AG08396 (cell line): ENCODE results near the gene PLET1.

Source experiments
- DNase-seq: peaks from one replicate; pipeline ENCODE4 v3.0.0; 2012; ENCODE audit warnings: low spot score, mixed read lengths

PLET1 gene

DNA sequence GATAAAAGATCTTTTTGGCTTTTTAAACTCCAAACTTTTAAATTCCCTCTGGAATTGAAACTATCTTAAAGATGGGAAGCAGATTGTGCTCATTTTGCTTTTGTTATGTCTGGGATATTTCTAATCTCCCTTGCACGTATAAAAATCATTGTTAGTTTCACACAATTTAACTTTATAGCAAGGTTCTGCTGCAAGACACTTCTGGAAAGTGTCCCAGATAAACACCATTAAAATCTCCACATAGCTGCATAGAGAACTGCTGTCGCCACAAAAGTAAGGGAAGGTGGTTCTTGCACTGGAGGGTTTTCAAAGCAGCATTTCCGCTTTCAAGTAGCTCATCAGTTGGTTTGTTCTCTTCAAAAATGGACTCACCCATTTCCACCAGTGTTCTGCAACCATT is 22.6 kb downstream of the PLET1 start:
- no peak for DNase-seq

DNA sequence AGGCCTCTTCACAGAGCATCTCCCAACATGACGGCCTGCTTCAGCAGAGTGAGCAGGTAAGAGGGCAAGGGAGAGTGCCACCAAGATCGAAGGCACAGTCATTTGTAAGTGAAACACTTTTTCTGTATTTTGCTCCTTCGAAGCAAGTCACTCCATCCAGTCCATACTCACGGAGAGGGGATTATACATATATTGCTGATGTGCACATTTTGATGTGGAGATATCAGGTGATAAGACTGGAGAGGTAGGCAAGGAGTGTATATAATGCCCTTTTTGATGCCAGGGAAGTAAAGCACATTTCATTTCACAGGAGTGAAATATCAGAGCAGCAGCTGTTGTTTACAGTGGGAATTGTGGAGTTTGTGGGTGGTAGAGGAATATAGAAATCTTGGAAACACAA is 23.2 kb downstream of the PLET1 start:
- DNase-seq, result no peak

DNA sequence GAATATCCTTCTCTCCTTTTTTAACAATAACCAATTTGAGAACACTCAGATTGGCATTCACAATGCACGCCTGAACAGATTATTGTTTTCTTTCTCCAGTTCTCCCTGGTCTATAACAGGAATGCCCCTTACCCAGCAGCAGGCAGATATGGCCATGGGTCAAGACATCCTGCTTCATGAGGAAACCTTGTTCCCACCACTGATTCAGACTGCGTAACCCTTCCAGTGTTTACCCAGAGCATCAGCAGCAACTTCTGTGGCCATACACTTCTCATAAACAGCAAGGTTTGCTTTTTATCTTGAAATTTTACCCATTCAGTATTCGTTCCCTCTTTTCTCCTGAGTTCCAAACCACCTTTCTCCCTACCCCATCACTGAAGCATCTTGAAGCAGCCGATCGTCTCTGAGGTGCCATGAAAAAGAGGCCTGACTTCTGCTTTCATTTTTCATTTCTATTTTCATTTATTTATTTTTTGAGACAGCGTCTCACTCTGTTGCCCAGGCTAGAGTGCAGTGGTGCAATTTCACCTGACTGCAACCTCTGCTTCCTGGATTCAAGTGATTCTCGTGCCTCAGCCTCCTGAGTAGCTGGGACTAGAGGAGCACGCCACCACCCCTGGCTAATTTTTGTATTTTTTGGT is 24.8 kb downstream of the PLET1 start:
- no peak for DNase-seq

DNA sequence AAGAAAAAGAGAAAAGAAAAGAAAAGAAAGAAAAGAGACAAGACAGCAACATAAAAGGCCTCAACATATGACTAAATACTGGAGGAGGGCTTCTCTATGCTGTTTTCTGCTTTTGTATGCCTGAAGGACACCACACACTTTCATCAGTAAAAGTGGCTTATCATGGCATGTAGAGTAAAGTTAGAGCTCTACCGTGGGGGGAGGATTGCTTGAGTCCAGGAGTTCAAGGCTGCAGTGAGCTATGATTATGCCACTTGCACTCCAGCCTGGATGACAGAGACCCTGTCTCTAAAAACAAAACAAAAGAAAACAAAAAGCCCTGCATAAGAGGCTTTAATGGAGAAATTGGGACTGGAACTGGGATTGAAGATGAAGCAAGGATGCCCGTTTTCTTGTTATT is 28.7 kb downstream of the PLET1 start:
- no peak for DNase-seq

DNA sequence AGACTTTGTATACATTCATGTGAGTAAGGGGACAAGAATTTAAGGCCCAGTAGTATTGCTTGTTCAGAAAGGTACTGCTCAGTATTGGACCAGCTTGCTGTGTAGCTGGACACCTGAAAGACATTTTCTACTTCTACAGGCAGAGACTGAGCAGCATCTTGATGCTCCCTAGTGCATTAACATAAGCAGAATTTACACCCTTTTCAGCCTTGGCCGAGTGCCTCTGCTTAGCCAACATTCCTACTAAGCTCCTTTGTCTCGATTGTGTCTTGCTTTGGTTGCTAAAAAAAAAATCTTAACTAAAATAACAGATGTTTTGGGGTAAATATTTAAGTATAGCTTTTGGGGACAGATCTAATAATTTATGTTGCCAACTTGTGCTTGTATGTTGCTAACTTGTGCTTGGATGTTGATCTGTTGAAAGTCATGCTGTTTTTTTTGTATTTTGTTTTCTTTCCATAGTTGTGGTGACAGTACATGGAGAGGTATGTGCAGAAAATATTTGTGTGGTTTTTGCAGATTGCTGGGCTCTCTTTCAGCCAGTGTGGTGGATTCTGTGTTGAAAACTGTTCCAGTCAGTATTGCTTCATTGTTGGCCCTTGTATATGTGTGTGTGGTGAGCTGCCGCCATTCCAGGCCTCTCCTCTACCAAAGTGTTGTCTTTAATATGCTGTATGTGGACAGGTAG is 30.8 kb downstream of the PLET1 start:
- peak; percentile 72 for DNase-seq

DNA sequence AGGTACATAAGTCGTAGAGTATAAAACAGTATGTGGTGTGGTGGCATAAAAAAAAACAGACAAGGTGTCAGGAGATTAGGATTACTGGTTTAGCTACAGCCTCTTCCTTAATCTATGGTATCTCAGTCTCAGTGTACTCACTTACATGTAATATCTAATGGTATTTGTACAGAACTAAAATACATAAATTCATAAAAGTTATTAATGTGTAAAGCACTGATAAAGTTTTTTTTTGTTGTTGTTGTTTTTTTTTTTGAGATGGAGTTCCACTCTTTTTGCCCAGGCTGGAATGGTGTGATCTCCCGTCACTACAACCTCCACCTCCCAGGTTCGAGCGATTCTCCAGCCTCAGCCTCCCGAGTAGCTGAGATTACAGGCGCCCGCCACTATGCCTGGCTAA is 31.5 kb downstream of the PLET1 start:
- no peak for DNase-seq

DNA sequence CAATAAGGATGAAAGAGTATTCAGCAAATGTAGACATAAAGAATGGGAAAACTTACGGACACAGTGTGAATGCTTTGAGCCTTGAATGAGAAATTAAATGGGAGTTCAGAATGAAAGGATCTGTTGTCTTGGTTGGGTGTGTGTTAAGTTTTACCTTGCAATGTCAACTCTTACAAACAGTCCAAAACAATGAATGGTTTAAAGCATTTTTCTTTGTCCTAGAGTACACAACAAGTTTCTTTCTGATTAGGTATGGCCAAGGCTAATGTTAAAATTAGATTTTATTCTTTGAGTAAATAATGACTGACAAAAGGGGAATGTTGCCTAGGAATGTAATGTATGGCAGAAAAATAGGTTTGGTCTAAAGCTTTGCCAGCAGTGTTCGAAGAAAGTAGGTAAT is 32.0 kb downstream of the PLET1 start:
- DNase-seq, result no peak

DNA sequence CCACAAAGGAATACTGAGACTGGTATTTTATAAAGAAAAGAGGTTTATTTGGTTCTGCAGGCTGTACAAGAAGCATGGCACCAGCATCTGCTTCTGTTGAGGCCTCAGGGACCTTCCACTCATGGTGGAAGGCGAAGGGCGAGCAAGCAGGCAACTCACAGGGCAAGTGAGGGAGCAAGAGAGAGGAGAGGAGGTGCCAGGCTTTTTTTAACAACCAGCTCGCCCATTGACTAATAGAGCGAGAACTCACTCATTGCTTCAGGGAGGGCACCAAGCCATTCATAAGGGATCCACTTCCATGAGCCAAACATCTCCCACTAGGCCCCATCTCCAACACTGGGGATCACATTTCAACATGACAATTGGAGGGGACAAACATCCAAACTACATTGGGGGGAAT is 33.2 kb downstream of the PLET1 start:
- no peak for DNase-seq

DNA sequence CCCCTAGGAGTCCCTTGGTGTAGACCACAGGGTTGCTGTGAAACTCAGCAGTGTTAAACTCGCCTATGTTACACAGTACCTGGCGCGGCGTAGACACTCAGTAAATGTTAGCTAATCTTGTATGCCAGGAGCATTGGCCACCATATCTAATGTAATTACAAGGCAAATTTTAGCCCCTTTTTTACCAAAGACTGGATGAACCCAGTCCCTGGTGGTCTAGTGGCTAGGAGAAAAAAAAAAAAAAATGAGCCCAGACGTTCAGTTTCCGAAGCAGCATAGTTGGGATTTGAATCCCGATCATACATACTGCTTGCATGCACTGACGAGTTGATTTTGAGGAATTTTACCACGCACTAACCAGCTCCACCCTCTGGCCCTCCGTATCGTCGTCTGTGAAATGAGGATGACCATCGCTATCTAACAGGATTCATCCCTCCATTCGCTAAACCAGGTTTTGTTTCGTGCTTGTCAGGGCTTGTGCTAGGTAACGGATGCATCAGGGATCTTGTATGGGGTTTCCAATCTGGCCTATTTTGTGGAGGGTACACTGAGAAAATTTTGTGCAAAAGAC is 33.7 kb downstream of the PLET1 start:
- peak; percentile 45 for DNase-seq

DNA sequence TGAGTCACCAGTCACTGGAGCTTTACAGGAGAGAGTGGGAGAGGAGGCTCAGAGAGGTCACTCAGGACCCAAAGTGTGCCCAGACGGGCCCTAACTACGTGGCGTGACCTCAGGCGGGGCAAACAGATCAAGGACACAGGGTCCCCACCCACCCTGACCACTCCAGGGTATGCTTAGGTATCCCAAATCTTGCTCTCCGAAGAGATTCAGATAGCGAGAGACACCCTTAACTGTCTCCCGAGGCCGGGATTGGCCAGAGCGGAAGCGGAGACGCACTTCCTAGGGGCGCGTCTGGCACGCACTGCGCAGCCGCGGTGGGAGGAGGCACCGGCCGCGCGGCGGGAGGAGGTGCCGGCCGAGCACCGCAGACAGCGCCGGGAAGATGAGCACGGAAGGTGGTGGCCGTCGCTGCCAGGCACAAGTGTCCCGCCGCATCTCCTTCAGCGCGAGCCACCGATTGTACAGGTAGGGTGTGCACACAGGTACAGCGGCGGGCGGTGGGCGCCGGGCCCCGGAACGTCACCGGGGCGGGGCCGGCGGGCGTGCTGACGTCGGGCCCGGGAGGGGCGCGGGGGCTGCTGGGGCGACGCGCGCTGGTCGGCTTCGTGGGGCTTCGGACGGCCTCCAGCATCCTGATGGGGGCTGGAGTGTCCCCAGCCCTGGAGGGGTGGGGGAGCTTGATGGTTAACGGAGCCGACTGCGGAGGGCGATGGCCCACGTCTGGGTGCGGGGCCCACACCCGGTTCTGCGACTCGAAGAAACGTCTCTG is 34.4 kb downstream of the PLET1 start, which contains the start of gene PTS:
PTS (plus strand) TSS at position 367 of the 769 bp plus-strand sequence; CDS start at position 383, 16 bp downstream.
- DNase-seq, result peak; percentile 96

DNA sequence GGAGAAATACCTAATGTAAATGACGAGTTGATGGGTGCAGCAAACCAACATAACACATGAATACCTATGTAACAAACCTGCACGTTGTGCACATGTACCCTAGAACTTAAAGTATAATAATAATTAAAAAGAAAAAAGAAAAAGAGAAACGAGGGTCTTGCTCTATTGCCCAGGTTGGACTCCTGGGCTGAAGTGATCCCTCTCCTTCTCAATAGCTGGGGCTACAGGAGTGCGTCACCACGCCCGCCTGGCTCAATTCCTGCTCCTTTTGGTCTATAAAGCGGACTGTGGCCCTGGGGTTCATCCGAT is 35.0 kb downstream of the PLET1 start:
- DNase-seq, result no peak

DNA sequence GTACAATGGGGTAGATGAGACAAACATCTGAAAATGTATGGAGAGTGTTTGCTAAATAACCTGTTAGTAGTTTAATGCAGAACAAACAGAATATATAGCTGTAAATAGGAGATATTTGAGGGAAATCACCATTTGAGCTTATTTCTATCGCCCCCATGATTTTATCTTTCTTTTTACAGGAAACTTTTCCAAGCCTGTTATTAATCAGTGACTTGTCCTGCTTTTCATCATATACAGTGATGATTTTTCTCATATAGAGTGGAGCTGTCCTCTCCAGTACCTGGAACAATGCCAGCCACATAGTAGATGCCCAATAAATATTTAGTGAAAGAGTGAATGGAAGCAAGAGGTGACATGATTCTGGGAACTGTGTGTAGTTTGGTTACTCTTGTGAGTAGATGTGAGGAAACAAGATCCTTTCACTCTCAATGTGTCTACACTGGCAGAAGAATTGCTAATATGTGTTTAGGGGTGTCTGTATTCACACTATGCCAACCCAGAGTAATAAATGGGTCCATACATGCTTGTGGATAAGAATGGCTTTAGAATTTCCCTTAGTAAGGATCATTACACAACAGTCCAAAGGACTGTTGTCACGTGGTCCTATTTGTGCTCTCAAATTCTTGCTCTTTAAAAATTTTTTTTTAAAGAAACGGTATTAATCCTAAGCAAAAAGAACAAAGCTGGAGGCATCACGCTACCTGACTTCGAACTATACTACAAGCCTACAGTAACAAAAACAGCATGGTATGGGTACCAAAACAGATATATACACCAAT is 36.7 kb downstream of the PLET1 start:
- no peak for DNase-seq

DNA sequence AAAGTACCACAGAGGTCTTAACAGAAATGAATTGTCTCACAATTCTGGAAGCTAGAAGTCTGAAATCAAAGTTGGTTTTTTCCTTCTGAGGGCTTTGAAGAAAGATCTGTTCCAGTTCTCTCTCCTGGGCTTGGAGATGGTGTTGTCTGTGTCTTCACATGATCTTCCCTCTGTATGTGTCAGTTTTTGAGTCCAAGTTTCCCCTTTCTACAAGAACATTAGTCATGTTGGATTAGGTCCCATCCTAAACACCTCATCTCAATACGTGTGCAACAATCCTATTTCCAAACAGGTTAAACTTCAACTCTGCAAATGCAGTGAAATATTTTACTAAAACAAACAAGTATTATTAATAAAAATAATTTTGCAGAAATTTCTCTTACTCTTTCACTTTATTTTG is 37.5 kb downstream of the PLET1 start:
- DNase-seq, result no peak

DNA sequence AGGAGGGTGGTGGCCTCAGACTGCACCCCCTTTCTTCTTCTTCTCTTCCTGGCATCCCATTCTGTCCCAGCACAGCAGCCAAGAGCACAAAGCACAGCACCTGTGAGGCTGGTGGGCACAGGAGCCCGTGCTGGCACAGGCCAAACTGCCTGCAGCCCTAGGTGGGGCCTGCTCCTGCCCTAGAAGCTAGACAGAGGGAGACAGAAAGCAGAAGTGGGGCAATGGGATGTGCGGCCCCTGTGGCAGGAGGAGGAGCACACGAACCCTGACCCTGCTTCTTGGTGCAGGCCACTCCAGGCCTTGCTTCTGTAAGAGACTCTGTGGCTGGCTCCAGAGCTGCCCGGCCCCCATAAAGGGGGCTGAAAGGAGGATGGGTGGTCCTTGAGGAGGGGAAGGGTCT is 38.4 kb downstream of the PLET1 start:
- no peak for DNase-seq

DNA sequence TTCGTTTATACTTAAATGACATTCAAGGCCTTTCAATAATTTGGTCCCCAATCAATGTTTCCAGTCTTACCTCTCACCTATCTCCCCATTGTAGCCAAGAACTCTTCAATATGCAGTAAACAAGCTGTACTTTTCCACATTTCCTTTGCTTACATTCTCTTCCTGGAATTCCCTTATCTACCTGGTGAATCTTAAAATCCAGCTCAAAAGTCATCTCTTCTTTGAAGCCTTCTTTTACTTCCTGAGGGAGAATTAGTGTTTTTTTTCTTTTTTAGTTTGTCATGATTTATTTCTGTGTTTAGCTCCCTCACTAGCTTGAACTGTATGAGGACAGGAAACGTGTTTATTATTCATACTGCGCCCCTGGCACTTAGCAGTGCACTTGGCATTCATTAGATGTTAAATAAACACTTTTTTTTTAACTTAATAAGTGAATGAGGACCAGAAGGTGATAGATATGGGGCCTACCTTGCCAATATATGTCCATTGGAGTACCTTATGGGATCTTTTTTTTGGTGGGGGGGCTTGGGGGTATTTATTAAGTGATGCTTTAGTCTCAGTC is 39.3 kb downstream of the PLET1 start:
- no peak for DNase-seq

DNA sequence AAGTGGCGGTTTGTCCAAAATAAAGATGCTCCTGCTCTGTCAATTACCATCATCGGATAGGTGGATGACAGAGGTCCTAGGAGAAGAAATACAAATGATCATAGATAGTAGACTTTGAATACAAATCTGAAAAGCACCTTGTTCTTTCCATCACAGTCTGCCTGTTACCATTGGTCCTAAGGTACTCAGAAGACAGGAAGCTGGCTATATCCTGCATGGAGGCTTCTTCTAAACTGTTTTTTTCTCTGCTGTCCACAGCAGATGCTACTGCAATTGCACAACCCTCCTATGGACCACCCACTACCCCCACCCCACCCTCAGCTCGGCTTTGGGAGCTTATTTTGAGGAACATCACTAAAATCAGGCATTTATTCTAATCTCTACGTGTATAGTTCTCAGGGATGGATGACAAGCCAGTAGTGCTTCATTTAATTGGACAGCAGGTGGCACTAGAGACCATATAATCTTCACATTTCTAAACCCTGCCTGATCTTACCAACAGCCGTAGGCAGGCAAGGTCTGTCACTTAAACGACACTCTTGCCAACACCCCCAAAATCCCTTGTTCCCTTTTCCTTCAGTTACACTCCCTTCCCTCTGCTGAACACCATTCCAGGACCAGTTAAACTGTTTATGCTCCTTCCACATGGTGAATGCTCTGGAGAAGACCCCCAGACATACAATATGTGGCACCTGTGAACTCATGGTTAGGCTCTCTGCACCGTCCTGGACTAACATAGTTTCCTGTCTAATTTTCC is 41.0 kb downstream of the PLET1 start:
- DNase-seq, result peak; percentile 66

DNA sequence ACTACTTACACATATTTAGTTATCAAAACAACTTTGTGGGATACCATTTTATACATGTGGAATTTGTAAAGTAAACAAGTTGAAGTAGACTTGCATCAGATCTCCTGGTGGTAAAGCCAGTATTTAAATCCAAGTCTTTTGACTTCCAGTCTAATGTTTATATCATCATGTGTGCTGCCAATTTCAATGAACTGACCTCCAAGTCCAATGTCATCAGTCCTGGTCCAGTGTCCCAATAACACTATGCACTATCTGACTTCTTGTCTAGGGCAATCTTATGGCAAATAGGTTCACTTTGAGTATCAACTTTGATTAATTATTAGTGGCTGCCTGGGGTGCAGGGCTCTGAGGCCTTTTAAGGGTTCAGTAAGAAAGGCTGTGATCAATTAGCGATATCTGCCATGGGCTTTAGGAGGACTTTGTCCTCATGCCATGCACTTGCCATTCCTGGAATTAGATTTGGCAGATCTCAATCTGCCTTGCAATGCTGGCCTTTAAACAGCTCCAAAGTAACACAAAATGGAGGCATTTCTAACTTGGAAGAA is 44.0 kb downstream of the PLET1 start:
- peak; percentile 14 for DNase-seq

DNA sequence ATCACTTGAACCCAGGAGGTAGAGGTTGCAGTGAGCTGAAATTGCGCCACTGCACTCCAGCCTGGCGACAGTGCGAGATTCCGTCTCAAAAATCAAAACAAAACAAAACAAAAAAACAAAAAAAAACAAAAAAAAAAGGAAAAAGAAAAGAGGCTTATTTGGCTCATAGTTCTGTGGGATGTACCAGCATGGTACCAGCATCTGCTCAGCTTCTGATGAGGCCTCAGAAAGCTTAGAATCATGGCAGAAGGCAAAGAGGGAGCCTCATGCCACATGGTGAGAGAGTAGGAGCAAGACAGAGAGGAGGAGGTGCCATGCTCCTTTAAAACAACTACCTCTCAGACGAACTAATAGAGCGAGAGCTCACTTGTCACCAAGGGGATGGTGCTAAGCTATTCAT is 45.0 kb downstream of the PLET1 start:
- no peak for DNase-seq

DNA sequence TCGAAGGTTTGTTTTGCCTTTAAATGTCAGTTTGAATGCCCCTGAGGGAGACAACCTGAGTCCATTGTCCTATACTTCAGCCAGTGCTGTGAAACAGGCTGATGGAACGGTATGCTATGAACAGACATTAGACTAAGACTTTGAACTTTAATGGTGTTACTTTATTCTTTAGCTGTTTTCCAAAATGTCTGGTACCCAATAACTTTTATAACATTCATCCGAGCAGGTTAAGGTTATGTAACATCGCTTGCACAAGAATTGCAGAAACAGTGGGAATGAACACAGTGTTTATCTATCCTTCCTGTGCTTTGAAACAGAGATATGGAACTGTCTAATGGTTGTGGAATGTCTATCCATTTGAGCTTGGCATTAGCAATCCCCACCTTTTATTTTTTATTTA is 46.9 kb downstream of the PLET1 start:
- no peak for DNase-seq

DNA sequence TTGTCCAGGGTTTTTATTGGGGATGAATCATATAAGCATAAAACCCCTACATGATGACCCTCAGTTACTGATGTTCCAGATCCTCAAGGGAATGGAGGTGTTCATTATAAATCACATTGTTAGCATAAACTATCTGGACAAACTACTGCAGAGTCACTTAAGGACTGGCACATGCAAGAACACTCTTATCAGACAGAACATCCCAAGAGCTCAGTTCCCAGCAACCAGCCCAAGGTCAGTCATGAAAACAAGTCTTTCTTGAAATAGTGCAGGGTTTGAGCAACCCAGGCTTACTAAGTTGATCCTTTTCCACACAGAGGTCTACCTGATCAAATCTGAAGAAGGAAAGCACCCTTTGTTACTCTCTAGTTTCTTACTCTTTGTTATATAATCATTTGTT is 48.0 kb downstream of the PLET1 start:
- DNase-seq, result no peak

DNA sequence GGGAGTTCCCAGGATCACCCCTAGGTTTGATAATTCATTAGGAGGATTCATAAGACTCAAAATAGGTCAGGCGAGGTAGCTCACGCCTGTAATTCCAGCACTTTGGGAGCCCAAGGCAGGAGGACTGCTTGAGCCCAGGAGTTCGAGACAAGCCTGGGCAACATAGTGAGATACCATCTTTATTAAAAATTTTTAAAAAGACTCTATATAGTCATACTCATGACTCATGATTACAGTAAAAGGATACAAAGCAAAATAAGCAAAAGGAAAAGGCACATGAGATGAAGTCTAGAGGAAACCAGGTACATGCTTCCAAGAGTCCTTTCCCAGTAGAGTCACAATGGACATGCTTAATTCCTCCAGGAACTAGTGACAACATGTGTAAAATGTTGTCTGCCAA is 48.4 kb downstream of the PLET1 start:
- no peak for DNase-seq
